Breast epithelium (tissue), 3 donors: ENCODE results near the gene ACADS.

ENCODE experiments used
- CTCF ChIP-seq, 3 donors: fragments of 450-650 bp; IDR thresholded peaks; one replicate each; pipeline ENCODE4 v1.5.1; 2016 to 2017; ENCODE audit warnings: antibody characterized with exemption in 3 of 3, mild to moderate bottlenecking in 3 of 3, moderate library complexity in 3 of 3
- POLR2A ChIP-seq: fragments of 450-650 bp; IDR thresholded peaks from one replicate; pipeline ENCODE4 v1.6.1; 2016; ENCODE audit warnings: antibody characterized with exemption, mild to moderate bottlenecking, moderate library complexity
- POLR2AphosphoS5 ChIP-seq, 3 donors: sonication (generic); formaldehyde crosslinking; IDR thresholded peaks; one replicate each; pipeline ENCODE4 v1.6.1; 2017; ENCODE audit warnings: antibody characterized with exemption in 3 of 3

- no peak for TF ChIP-seq CTCF (IDR thresholded peaks at IDR 0.05)
- TF ChIP-seq POLR2A = no peak
- TF ChIP-seq POLR2AphosphoS5 (IDR thresholded peaks at IDR 0.05) = no peak
Measured at GRCh38 chr12:120734210-120734609, 8.6 kb downstream of the ACADS start.
